Neuronal stem cell (in vitro differentiated cells): ENCODE results near the gene RBPJ.

Experiments
- DNase-seq: peaks from one replicate; pipeline ENCODE4 v3.0.0-alpha.2; 2013; ENCODE audit warnings: low spot score
- H2AFZ ChIP-seq: one replicate; pipeline ENCODE4 v1.6.1; 2013; ENCODE audit warnings: mild to moderate bottlenecking, low read length, inconsistent platforms
- H2AK5ac ChIP-seq: 2 replicates; pipeline ENCODE4 v1.6.1; 2013; ENCODE audit warnings: low read depth, mild to moderate bottlenecking, inconsistent platforms, low read length, moderate library complexity, mixed read lengths
- H2BK120ac ChIP-seq: 2 replicates; pipeline ENCODE4 v1.6.1; 2013; ENCODE audit warnings: low read depth, mild to moderate bottlenecking, inconsistent platforms, low read length, moderate library complexity, mixed read lengths
- H2BK12ac ChIP-seq: one replicate; pipeline ENCODE4 v1.6.1; 2013; ENCODE audit warnings: low read length, inconsistent platforms
- H2BK15ac ChIP-seq: 2 replicates; pipeline ENCODE4 v1.6.1; 2013; ENCODE audit warnings: mild to moderate bottlenecking, low read length, inconsistent platforms, mixed read lengths
- H2BK5ac ChIP-seq: one replicate; pipeline ENCODE4 v1.6.1; 2013; ENCODE audit warnings: inconsistent platforms, mild to moderate bottlenecking, low read length, moderate library complexity
- H3K14ac ChIP-seq: one replicate; pipeline ENCODE4 v1.6.1; 2013; ENCODE audit warnings: low read length, inconsistent platforms
- H3K18ac ChIP-seq: 2 replicates; pipeline ENCODE4 v1.6.1; 2013; ENCODE audit warnings: low read length, inconsistent platforms
- H3K23ac ChIP-seq: 2 replicates; pipeline ENCODE4 v1.6.1; 2013; ENCODE audit warnings: low read depth, mild to moderate bottlenecking, mixed read lengths, low read length, inconsistent platforms; ENCODE audit not compliant: poor library complexity
- H3K27ac ChIP-seq: replicated peaks from 3 replicates; pipeline ENCODE4 v1.5.1; 2013; ENCODE audit warnings: low read length, inconsistent platforms
- H3K27me3 ChIP-seq, 3 experiments: 2 replicates each; pipeline ENCODE4 v1.6.1; 2013; ENCODE audit warnings: low read length in 3 of 3, mild to moderate bottlenecking in 2 of 3, inconsistent platforms in 1 of 3, low read depth in 1 of 3, mixed read lengths in 1 of 3, moderate library complexity in 1 of 3; ENCODE audit not compliant: control insufficient read depth in 3 of 3, insufficient read depth in 3 of 3
- H3K36me3 ChIP-seq, 2 donors: replicated peaks in 1 of 2; 2 replicates each; pipeline ENCODE4 v1.6.1; 2013; ENCODE audit warnings: low read length in 2 of 2; ENCODE audit not compliant: control insufficient read depth in 2 of 2, insufficient read depth in 2 of 2
- H3K4ac ChIP-seq: 2 replicates; pipeline ENCODE4 v1.6.1; 2013; ENCODE audit warnings: inconsistent platforms, mild to moderate bottlenecking, low read length, moderate library complexity
- H3K4me1 ChIP-seq, 2 donors: 1 replicate in 1 of 2; 2 replicates in 1 of 2; pipeline ENCODE4 v1.6.1; 2013; ENCODE audit warnings: low read length in 2 of 2, low read depth in 1 of 2; ENCODE audit not compliant: control insufficient read depth in 2 of 2, insufficient read depth in 1 of 2
- H3K4me2 ChIP-seq: one replicate; pipeline ENCODE4 v1.6.1; 2013; ENCODE audit warnings: mild to moderate bottlenecking, low read length, inconsistent platforms; ENCODE audit not compliant: insufficient read depth, poor library complexity, severe bottlenecking
- H3K4me3 ChIP-seq, 2 donors: 2 replicates each; pipeline ENCODE4 v1.5.1; 2013; ENCODE audit warnings: low read length in 2 of 2, mild to moderate bottlenecking in 2 of 2, inconsistent platforms in 1 of 2, moderate library complexity in 1 of 2
- H3K79me1 ChIP-seq: one replicate; pipeline ENCODE4 v1.6.1; 2013; ENCODE audit warnings: low read depth, mild to moderate bottlenecking, inconsistent platforms, low read length, moderate library complexity
- H3K9ac ChIP-seq: one replicate; pipeline ENCODE4 v1.6.1; 2013; ENCODE audit warnings: mild to moderate bottlenecking, low read depth, low read length, inconsistent platforms; ENCODE audit not compliant: poor library complexity
- H3K9me3 ChIP-seq, 2 donors: replicated peaks in 1 of 2; 2 replicates each; pipeline versions ENCODE3 to v1.6.1; 2013; ENCODE audit warnings: low read length in 2 of 2, mild to moderate bottlenecking in 2 of 2, inconsistent platforms in 1 of 2, low read depth in 1 of 2, mixed read lengths in 1 of 2, moderate library complexity in 1 of 2; ENCODE audit not compliant: control insufficient read depth in 2 of 2, insufficient read depth in 1 of 2
- H4K8ac ChIP-seq: one replicate; pipeline ENCODE4 v1.6.1; 2013; ENCODE audit warnings: low read depth, mild to moderate bottlenecking, inconsistent platforms, low read length, moderate library complexity
- H4K91ac ChIP-seq: one replicate; pipeline ENCODE4 v1.6.1; 2013; ENCODE audit warnings: low read length, low read depth, mild to moderate bottlenecking, inconsistent platforms; ENCODE audit not compliant: poor library complexity
- WGBS, 2 donors: extraction: QIAGEN DNeasy Blood & Tissue Kit; methylation state at CpG; one replicate each; pipeline ENCODE4 v1.1.7; 2013; ENCODE audit warnings: missing lambda C conversion rate in 2 of 2, mixed read lengths in 1 of 2; ENCODE audit not compliant: insufficient read length in 2 of 2, insufficient replicate concordance in 1 of 2; ENCODE audit errors: extremely low coverage in 2 of 2; 5-methylcytosine and 5-hydroxymethylcytosine counted together

The RBPJ gene

DNA sequence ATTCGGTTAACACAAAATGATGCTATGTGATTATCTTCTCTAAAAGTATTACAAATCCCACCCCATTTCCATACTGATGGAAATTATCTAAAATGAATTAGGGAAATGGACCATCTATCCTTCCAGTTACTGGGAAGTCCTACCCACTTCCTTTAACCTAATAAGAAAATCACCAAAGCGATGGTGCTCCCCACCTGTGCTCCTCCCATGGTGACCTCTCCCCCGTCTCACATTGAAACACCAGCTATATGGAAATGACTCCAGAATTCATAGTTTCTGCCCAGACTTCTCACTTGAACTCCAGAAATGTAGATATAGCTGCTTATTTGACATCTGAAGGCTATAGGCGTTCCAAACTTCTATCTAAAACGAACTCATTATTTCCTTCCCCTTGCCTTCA is 121.0 kb downstream of the RBPJ start:
- no peak overlapping the region for H4K91ac ChIP-seq
- H2AFZ ChIP-seq: no peak overlapping the region
- no peak overlapping the region for H3K4me3 ChIP-seq
- H3K9ac ChIP-seq: no peak overlapping the region
- no peak overlapping the region for H3K23ac ChIP-seq
- no peak overlapping the region for H3K27ac ChIP-seq
- H2BK5ac ChIP-seq: no peak overlapping the region
- H2AK5ac ChIP-seq: no peak overlapping the region
- no peak overlapping the region for H2BK12ac ChIP-seq
- no CpG with 5 or more reads among the region's 5 CpGs for WGBS, 2 donors
- H3K14ac ChIP-seq: no peak overlapping the region
- H2BK15ac ChIP-seq: no peak overlapping the region
- H3K9me3 ChIP-seq: peaks cover 0 to 10% of the 10 kb centered on the region in 2 donors
- no peak overlapping the region for H3K4me2 ChIP-seq
- no peaks in the 10 kb centered on the region for H3K27me3 ChIP-seq
- H3K18ac ChIP-seq: no peak overlapping the region
- no peak overlapping the region for H3K4ac ChIP-seq
- no peak overlapping the region for H2BK120ac ChIP-seq
- H3K79me1 ChIP-seq: no peaks in the 10 kb centered on the region
- no peaks in the 10 kb centered on the region for H3K4me1 ChIP-seq
- peaks cover 0 to 21% of the 10 kb centered on the region in 2 donors for H3K36me3 ChIP-seq
- H4K8ac ChIP-seq: no peak overlapping the region
- DNase-seq: no peak

DNA sequence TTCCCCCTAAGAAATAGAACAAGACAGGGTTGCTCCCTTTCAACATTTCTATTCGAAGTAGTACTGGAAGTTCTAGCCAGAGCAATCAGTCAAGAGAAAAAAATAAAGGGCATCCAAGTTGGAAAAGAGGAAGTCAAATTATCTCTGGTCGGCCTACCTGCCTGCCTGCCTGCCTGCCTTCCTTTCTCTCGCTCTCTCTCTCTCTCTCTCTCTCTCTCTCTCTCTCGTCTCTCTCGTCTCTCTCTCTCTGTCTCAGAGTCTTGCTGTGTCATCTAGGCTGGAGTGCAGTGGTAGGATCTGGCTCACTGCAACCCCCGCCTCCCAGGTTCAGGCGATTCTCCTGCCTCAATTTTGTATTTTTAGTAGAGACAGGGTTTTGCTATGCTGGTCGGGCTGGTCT is 126.6 kb downstream of the RBPJ start:
- Histone ChIP-seq H2AFZ (no peak overlapping the region), H3K79me1 (no peaks in the 10 kb centered on the region), H3K23ac (no peak overlapping the region), H3K27ac (no peak overlapping the region), H3K9me3 (peaks cover 0 to 6% of the 10 kb centered on the region in 2 donors), H2BK12ac (no peak overlapping the region), H3K4me1 (no peaks in the 10 kb centered on the region), H4K8ac (no peak overlapping the region), H2BK15ac (no peak overlapping the region), H3K4me3 (no peak overlapping the region), H3K4ac (no peak overlapping the region), H3K36me3 (no peaks in the 10 kb centered on the region), H2BK120ac (no peak overlapping the region), H3K18ac (no peak overlapping the region), H3K4me2 (no peak overlapping the region), H3K9ac (no peak overlapping the region), H2BK5ac (no peak overlapping the region), H3K27me3 (no peaks in the 10 kb centered on the region), H2AK5ac (no peak overlapping the region), H3K14ac (no peak overlapping the region), H4K91ac (no peak overlapping the region)
- WGBS, 2 donors: no CpG with 5 or more reads among the region's 8 CpGs
- no peak for DNase-seq

DNA sequence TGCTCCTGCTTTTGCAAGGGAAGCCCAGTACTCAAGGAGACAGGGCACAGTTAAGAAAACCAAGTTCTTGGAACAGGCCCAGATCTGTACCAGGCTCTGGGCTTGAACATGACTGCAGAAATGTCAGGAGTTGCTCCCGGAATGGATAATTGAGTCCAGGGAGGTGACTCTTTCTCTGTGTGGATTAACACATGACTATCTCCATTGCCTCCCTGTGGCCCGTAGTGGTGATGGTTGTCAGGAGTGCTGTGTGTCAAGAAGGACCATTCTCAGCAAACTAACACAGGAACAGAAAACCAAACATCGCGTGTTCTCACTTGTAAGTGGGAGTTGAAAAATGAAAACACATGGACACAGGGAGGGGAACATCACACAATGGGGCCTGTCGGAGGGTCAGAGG is 129.6 kb downstream of the RBPJ start:
- Histone ChIP-seq H4K91ac (no peak overlapping the region), H3K4ac (no peak overlapping the region)
- WGBS, 2 donors: no CpG with 5 or more reads among the region's 5 CpGs

DNA sequence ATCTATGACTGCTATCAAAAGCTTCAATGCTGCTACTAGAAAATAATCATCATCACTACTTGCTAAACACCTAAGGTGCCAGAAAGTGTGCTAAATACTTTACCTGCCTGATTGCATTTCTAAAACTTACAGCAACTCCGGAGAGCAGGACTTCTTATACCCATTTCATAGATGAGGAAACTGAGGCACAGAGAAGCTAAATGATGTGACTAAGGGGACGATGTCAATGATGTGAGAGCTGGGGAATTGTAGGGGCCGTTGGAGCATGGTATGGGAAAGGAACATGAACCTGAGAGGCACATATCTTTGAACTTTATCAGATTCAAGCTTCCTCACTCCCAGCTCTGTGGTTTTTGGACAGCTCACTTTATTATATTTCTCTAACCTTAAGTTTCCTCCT is 130.8 kb downstream of the RBPJ start:
- H3K27ac ChIP-seq: no peak overlapping the region
- no peak overlapping the region for H3K4me3 ChIP-seq
- no peak overlapping the region for H2BK5ac ChIP-seq
- WGBS, 2 donors: no CpG with 5 or more reads among the region's 3 CpGs
- DNase-seq: no peak
- no peaks in the 10 kb centered on the region for H3K27me3 ChIP-seq
- no peak overlapping the region for H2BK12ac ChIP-seq
- no peak overlapping the region for H3K4me2 ChIP-seq
- no peak overlapping the region for H2BK15ac ChIP-seq
- H3K9me3 ChIP-seq: no peaks in the 10 kb centered on the region
- H2AFZ ChIP-seq: no peak overlapping the region
- H3K79me1 ChIP-seq: no peaks in the 10 kb centered on the region
- H3K4ac ChIP-seq: no peak overlapping the region
- H4K91ac ChIP-seq: no peak overlapping the region
- no peak overlapping the region for H3K14ac ChIP-seq
- no peaks in the 10 kb centered on the region for H3K36me3 ChIP-seq
- no peak overlapping the region for H2BK120ac ChIP-seq
- no peak overlapping the region for H3K9ac ChIP-seq
- H3K23ac ChIP-seq: no peak overlapping the region
- H2AK5ac ChIP-seq: no peak overlapping the region
- no peaks in the 10 kb centered on the region for H3K4me1 ChIP-seq
- H4K8ac ChIP-seq: no peak overlapping the region
- H3K18ac ChIP-seq: no peak overlapping the region

More for the DNA sequence above, 129.6 kb downstream of the RBPJ start:
- H2BK5ac ChIP-seq: no peak overlapping the region
- no peak overlapping the region for H2BK12ac ChIP-seq
- no peak overlapping the region for H2BK15ac ChIP-seq
- no peaks in the 10 kb centered on the region for H3K4me1 ChIP-seq
- H3K9me3 ChIP-seq: no peaks in the 10 kb centered on the region
- H3K4me2 ChIP-seq: no peak overlapping the region
- no peak overlapping the region for H2AFZ ChIP-seq
- no peak overlapping the region for H3K23ac ChIP-seq
- H2BK120ac ChIP-seq: no peak overlapping the region
- H3K4me3 ChIP-seq: no peak overlapping the region
- H3K79me1 ChIP-seq: no peaks in the 10 kb centered on the region
- H3K14ac ChIP-seq: no peak overlapping the region
- no peaks in the 10 kb centered on the region for H3K36me3 ChIP-seq
- H3K27me3 ChIP-seq: no peaks in the 10 kb centered on the region
- no peak overlapping the region for H2AK5ac ChIP-seq
- DNase-seq: no peak
- no peak overlapping the region for H3K9ac ChIP-seq
- H4K8ac ChIP-seq: no peak overlapping the region
- no peak overlapping the region for H3K27ac ChIP-seq
- H3K18ac ChIP-seq: no peak overlapping the region
